HG03520 (cell line): ENCODE data around the gene OSGEP.

Experiments
- ATAC-seq: cut with Tn5 transposase; IDR thresholded peaks from one replicate; pipeline ENCODE4 v1.9.1; 2021; ENCODE audit warnings: mild to moderate bottlenecking, moderate library complexity; ENCODE audit not compliant: unreplicated experiment

Gene OSGEP

DNA sequence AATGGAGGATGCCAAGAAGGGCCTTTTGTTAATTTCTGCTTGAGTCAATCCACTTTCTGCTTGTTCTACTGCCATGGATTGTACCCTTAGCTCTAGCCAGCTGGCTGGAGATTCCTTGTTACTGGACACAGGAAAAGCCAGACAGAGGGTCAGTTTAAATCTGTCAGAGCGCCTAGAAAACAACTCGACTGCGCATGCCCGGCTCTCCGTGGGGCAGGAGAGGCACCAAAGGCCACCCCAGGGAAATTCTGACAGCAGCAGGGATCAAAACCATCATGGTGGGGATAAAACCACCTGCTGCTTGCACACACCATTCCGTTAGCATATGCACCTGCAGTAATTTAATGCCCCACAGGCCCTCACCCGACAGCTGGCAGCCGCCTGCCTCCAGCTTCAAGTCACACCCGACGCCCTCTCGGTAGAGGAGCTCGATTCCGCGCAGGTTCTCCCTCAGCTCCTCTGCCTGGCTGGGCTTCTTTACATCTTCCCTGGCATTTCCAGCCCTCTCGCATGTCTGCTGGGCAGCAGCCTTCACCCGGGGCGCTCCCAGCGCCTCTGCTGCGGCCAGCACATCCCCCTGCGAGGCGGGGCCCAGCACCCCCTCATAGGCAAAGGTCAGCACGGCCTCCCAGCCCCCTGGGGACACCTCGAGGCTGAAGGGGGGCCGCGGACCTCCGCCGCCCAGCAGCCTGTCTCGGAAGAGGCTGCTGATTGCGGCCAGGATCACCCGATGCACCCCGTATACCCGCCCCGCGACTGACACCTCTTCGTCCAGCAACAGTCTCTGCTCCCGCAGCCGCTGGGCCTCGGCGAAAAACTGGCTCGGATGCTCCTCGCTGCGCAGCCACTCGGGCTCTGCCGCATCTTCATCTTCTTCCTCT lies 19.7 kb downstream of the OSGEP start:
- no peak for ATAC-seq

- ATAC-seq, result no peak
Measured at GRCh38 chr14:20429801-20430669, 24.6 kb downstream of the OSGEP start.

DNA sequence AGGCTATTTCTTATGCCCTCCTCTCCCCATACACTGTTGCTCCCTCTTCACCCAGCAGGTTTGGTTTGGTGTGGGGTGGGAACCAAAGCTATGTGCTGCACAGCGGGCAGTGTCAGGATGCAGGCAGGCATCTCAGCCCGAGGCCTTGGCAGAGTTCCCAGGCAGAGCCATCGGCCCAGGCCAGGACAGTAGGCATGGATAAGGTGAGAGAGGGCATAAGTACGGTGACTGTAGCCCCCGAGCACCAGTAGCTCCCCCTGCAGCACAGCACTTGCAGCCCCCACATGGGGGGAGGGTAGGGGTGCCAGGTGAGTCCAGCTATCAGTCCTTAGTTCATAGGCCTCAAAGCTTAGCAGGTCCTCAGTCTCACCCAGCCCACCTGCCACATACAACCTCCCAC lies 25.8 kb downstream of the OSGEP start:
- ATAC-seq, result no peak

DNA sequence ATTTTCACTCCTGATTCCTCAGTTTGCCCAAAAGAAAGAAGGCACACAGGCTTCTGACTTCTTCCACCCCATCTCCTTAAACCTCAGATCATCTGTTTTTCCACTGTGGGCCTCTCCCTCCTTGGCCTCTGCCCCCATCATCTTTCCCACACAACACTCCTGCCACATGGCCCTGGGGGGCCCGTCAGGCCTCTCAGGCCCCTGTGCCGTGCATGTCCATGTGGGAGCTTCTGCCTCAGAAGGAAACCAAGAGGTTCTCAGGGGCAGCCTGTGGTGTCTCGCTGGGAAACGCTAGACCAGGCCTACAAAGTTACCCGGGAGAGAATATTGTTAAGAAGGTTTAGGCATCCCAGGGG lies 26.6 kb downstream of the OSGEP start:
- peak; percentile 31 for ATAC-seq

GRCh38 chr14:20427231-20428009 lies 27.2 kb downstream of the OSGEP start:
- peak; percentile 59 for ATAC-seq

DNA sequence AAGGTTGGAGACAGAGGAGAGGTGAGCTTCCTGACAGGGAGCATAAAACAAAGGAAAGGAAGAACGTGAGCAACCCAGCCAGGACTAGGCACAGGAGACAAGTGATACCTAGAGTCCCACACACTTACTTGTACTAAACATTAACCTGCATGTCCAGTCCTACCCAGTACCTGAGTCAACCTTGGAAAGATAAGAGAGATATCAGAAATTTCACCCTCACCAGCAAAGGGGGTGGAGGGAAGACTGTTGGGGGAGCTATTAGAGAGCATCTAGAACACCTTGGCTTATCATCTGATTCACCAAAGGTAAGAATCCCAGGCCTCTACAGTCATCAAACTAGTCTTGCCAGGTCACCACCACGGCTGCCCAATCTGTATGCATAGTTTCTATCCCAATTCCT lies 29.8 kb downstream of the OSGEP start:
- no peak for ATAC-seq

GRCh38 chr14:20422886-20423285 lies 31.7 kb downstream of the OSGEP start:
- no peak for ATAC-seq

DNA sequence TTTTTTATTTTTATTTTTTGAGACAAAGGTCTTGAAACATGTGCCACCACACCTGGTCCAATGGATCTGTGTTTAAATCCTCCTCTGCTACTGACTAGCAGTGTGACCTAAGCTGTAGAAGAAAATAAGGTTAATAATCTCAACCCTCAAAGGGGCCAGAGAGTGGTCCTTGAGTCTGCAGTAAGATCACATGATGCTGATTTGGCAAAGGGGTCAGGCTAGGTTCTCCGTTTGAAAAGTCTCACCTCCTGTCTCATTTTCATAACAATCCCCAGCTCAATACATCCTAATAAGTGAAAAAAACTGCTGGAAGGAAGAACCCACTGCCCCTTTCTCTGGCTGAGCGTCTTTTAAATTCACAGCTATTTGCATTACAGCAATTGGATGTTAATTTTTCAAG lies 33.3 kb downstream of the OSGEP start:
- ATAC-seq, result no peak

DNA sequence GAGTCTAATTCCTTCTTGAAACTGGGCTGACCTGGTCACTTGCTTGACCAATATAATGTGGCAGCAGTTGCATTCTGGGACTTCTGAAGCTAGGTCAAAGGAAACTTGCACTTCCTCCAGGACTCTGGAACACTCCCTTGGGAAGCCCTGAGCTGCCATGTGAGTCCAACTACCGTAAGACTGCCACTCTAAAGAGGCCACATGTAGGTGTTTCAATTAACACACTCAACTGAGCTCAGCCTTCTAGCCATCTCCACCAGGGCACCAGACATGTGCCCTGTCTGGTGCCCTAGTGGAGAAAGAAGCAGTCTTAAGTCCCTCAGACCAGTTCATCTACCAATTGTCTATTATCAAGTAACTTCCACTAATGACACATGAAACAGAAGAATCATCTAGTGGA lies 35.2 kb downstream of the OSGEP start:
- ATAC-seq, result no peak

- no peak for ATAC-seq
Measured at GRCh38 chr14:20418501-20418909, 36.1 kb downstream of the OSGEP start.

- ATAC-seq, result no peak
Measured at GRCh38 chr14:20417250-20418186, 37.1 kb downstream of the OSGEP start.

- ATAC-seq, result no peak
Measured at GRCh38 chr14:20416223-20416622, 38.4 kb downstream of the OSGEP start.

DNA sequence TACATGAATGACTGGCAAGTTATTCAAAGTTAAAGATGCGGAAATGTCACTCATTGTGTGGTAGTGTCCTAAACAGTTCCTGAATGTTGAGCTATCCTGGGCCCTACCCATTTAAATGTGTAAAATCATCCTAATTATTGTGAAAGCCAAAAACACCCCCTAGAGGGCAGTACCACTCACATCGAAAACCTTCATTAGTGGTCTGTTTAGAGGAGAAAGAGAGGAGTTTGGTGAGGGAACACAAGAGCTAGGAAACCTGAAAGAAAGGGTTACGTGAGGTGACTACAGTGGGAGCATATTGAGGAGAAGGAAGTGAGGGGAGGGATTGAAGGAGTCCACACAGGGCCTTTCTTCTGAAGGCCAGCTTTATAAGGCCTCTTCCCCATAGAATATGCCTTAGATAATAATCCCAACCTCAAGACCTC lies 38.8 kb downstream of the OSGEP start:
- peak; percentile 29 for ATAC-seq

- no peak for ATAC-seq
Measured at GRCh38 chr14:20413744-20414082, 40.9 kb downstream of the OSGEP start.

- peak; percentile 60 for ATAC-seq
Measured at GRCh38 chr14:20412876-20413743, 41.5 kb downstream of the OSGEP start, which contains the start of gene TEP1. TSS of gene TEP1 (minus strand) at chr14:20413501. CDS start at chr14:20408439, 5,062 bp downstream.

GRCh38 chr14:20412411-20412810 lies 42.2 kb downstream of the OSGEP start:
- peak; percentile 64 for ATAC-seq

GRCh38 chr14:20409226-20409625 lies 45.4 kb downstream of the OSGEP start:
- ATAC-seq, result no peak

- ATAC-seq, result no peak
Measured at GRCh38 chr14:20403521-20403920, 51.1 kb downstream of the OSGEP start.

GRCh38 chr14:20400965-20401593 lies 53.5 kb downstream of the OSGEP start:
- no peak for ATAC-seq
